Activated T-cell treated with anti-CD3 and anti-CD28 coated beads for 24 hours (primary cell): ENCODE results near the gene S100A6.
"Not testable (repeated sequence)": the region's sequence is repeated elsewhere in the genome, so short reads cannot be mapped to it uniquely, and the experiment has no call there.

Experiments
- DNase-seq: peaks from one replicate; pipeline ENCODE4 v3.0.0-alpha.2; 2020; ENCODE audit warnings: low read depth

S100A6 gene

GRCh38 chr1:153563991-153564390 lies 28.2 kb upstream of the S100A6 start:
- DNase-seq, result no peak

GRCh38 chr1:153563483-153563901 lies 27.7 kb upstream of the S100A6 start:
- no peak for DNase-seq

- DNase-seq, result not testable (repeated sequence)
Observed at GRCh38 chr1:153562021-153562420, 26.2 kb upstream of the S100A6 start.

GRCh38 chr1:153561466-153561985 lies 25.7 kb upstream of the S100A6 start:
- no peak for DNase-seq

- DNase-seq, result no peak
Observed at GRCh38 chr1:153560771-153561465, 25.1 kb upstream of the S100A6 start.

GRCh38 chr1:153560241-153560640 lies 24.4 kb upstream of the S100A6 start:
- no peak for DNase-seq

- DNase-seq, result no peak
Observed at GRCh38 chr1:153557877-153558276, 22.1 kb upstream of the S100A6 start.

- DNase-seq, result no peak
Observed at GRCh38 chr1:153556348-153556747, 20.6 kb upstream of the S100A6 start.

- DNase-seq, result no peak
Observed at GRCh38 chr1:153553830-153554541, 18.2 kb upstream of the S100A6 start.

GRCh38 chr1:153553096-153553495 lies 17.3 kb upstream of the S100A6 start:
- no peak for DNase-seq

- no peak for DNase-seq
Observed at GRCh38 chr1:153552335-153552734, 16.5 kb upstream of the S100A6 start.

- DNase-seq, result no peak
Observed at GRCh38 chr1:153550827-153551500, 15.2 kb upstream of the S100A6 start.

GRCh38 chr1:153550398-153550758 lies 14.6 kb upstream of the S100A6 start:
- no peak for DNase-seq

GRCh38 chr1:153549741-153550397 lies 14.1 kb upstream of the S100A6 start:
- no peak for DNase-seq

- DNase-seq, result no peak
Observed at GRCh38 chr1:153548722-153549688, 13.2 kb upstream of the S100A6 start, which contains the start of gene S100A3. Gene S100A3 (minus strand): TSS chr1:153549258. CDS start chr1:153548485, 773 bp downstream.

- no peak for DNase-seq
Observed at GRCh38 chr1:153547560-153548551, 12.1 kb upstream of the S100A6 start.

GRCh38 chr1:153546796-153547559 lies 11.2 kb upstream of the S100A6 start:
- DNase-seq, result no peak

GRCh38 chr1:153546371-153546770 lies 10.6 kb upstream of the S100A6 start:
- DNase-seq, result no peak
